DOHH2 (cell line): ENCODE results near the gene TSPO.

Experiments
- H3F3A ChIP-seq: fragments of 200-600 bp; sonication (generic), shearing (Covaris generic); 2 replicates; pipeline ENCODE4 v1.6.0; 2016; ENCODE audit warnings: antibody characterized with exemption, mild to moderate bottlenecking; ENCODE audit not compliant: control insufficient read depth, insufficient read depth
- H3K27ac ChIP-seq: fragments of 200-600 bp; sonication (generic); 2 replicates; pipeline ENCODE4 v1.5.1; 2014; ENCODE audit warnings: low read depth, mild to moderate bottlenecking, low read length, moderate library complexity
- H3K27me3 ChIP-seq: fragments of 200-600 bp; sonication (generic); 2 replicates; pipeline ENCODE4 v1.6.1; 2014; ENCODE audit warnings: mild to moderate bottlenecking, low read length, mixed read lengths; ENCODE audit not compliant: control insufficient read depth
- H3K36me3 ChIP-seq: fragments of 200-600 bp; sonication (generic); 2 replicates; pipeline ENCODE4 v1.6.1; 2014; ENCODE audit warnings: mild to moderate bottlenecking, low read length, moderate library complexity, mixed read lengths; ENCODE audit not compliant: control insufficient read depth
- H3K4me1 ChIP-seq: fragments of 200-600 bp; sonication (generic); 2 replicates; pipeline ENCODE4 v1.6.1; 2014; ENCODE audit warnings: mild to moderate bottlenecking, low read length, mixed read lengths; ENCODE audit not compliant: control insufficient read depth
- H3K4me2 ChIP-seq: fragments of 200-600 bp; sonication (generic); 2 replicates; pipeline ENCODE4 v1.6.0; 2014; ENCODE audit warnings: mild to moderate bottlenecking, low read length, moderate library complexity
- H3K4me3 ChIP-seq: fragments of 200-600 bp; sonication (generic); 2 replicates; pipeline ENCODE4 v1.5.1; 2014; ENCODE audit warnings: mild to moderate bottlenecking, low read length, mixed read lengths
- H3K79me2 ChIP-seq: fragments of 200-600 bp; sonication (generic); 2 replicates; pipeline ENCODE4 v1.6.1; 2014; ENCODE audit warnings: mild to moderate bottlenecking, low read length, mixed read lengths; ENCODE audit not compliant: control insufficient read depth
- H3K9me2 ChIP-seq: fragments of 200-600 bp; sonication (generic); replicated peaks from 2 replicates; pipeline ENCODE4 v1.6.1; 2014; ENCODE audit warnings: mild to moderate bottlenecking, low read length, mixed read lengths; ENCODE audit not compliant: control insufficient read depth
- H3K9me3 ChIP-seq: fragments of 200-600 bp; sonication (generic); 2 replicates; pipeline ENCODE4 v1.6.1; 2014; ENCODE audit warnings: antibody characterized with exemption, low read length, mixed read lengths; ENCODE audit not compliant: control insufficient read depth, insufficient read depth
- H4K20me1 ChIP-seq: fragments of 200-600 bp; sonication (generic); 2 replicates; pipeline ENCODE4 v1.6.0; 2014; ENCODE audit warnings: low read depth, mild to moderate bottlenecking, antibody characterized with exemption, low read length, moderate library complexity; ENCODE audit not compliant: control insufficient read depth, insufficient read depth
- CTCF ChIP-seq: fragments of 200-600 bp; sonication (generic); IDR thresholded peaks from one replicate; pipeline ENCODE4 v1.5.1; 2014; ENCODE audit warnings: antibody characterized with exemption, mild to moderate bottlenecking, low read depth, low read length; ENCODE audit not compliant: poor library complexity, severe bottlenecking
- EZH2phosphoT487 ChIP-seq: fragments of 200-600 bp; sonication (generic); IDR thresholded peaks from 2 replicates; pipeline ENCODE4 v1.6.1; 2017; ENCODE audit warnings: borderline replicate concordance, mild to moderate bottlenecking, antibody characterized with exemption, low read length, moderate library complexity, mixed read lengths

Gene TSPO

GRCh38 chr22:43182726-43183125 is 31.4 kb downstream of the TSPO start:
- Histone ChIP-seq H3F3A (no peaks in the 10 kb centered on the region; the same call in 1 of the 2 replicates), H3K4me2 (no peak overlapping the region), H3K9me2 (no peaks in the 10 kb centered on the region), H4K20me1 (peaks cover 6% of the 10 kb centered on the region), H3K36me3 (peaks cover 67% of the 10 kb centered on the region), H3K27ac (no peak overlapping the region), H3K4me1 (peaks cover 11% of the 10 kb centered on the region), H3K4me3 (no peak overlapping the region), H3K9me3 (no peaks in the 10 kb centered on the region), H3K27me3 (no peaks in the 10 kb centered on the region), H3K79me2 (peaks cover 47% of the 10 kb centered on the region)
- TF ChIP-seq EZH2phosphoT487 = no peak
- TF ChIP-seq CTCF = no peak

- Histone ChIP-seq H3K4me3 (no peak overlapping the region), H3F3A (peaks cover 4% of the 10 kb centered on the region; the same call in 1 of the 2 replicates), H3K9me2 (no peaks in the 10 kb centered on the region), H3K36me3 (peaks cover 65% of the 10 kb centered on the region), H3K27ac (no peak overlapping the region), H3K27me3 (no peaks in the 10 kb centered on the region), H3K79me2 (peaks cover 47% of the 10 kb centered on the region), H3K4me1 (peaks cover 16% of the 10 kb centered on the region), H4K20me1 (peaks cover 6% of the 10 kb centered on the region), H3K9me3 (no peaks in the 10 kb centered on the region), H3K4me2 (no peak overlapping the region)
- TF ChIP-seq CTCF (no peak), EZH2phosphoT487 (no peak)
Observed at GRCh38 chr22:43183496-43184277, 32.3 kb downstream of the TSPO start.

GRCh38 chr22:43185860-43186261 is 34.5 kb downstream of the TSPO start:
- no peak for TF ChIP-seq CTCF
- no peak for TF ChIP-seq EZH2phosphoT487
- H3K4me3 ChIP-seq = peak overlapping the region; percentile 95
- peaks cover 47% of the 10 kb centered on the region for H3K79me2 ChIP-seq
- H3K27me3 ChIP-seq = peaks cover 5% of the 10 kb centered on the region; the same call in 1 of the 2 replicates
- peaks cover 6% of the 10 kb centered on the region for H4K20me1 ChIP-seq
- H3K36me3 ChIP-seq = peaks cover 43% of the 10 kb centered on the region
- H3K9me3 ChIP-seq = no peaks in the 10 kb centered on the region
- H3K4me1 ChIP-seq = peaks cover 16% of the 10 kb centered on the region
- H3K27ac ChIP-seq = no peak overlapping the region
- H3K9me2 ChIP-seq = no peaks in the 10 kb centered on the region
- peaks cover 4% of the 10 kb centered on the region; the same call in 1 of the 2 replicates for H3F3A ChIP-seq
- peak overlapping the region; percentile 67 for H3K4me2 ChIP-seq
